KMS-11 (cell line): Measurements from ENCODE around the gene HSPA4.
"Not testable (repeated sequence)": the region's sequence is repeated elsewhere in the genome, so short reads cannot be mapped to it uniquely, and the experiment has no call there.

Source experiments
- H2AFZ ChIP-seq: fragments of 200-600 bp; sonication (generic); 2 replicates; pipeline ENCODE4 v1.6.1; 2016; ENCODE audit warnings: antibody characterized with exemption, mixed run types, low read depth
- H3K27ac ChIP-seq: fragments of 200-600 bp; sonication (generic); 2 replicates; pipeline ENCODE4 v1.6.1; 2016; ENCODE audit warnings: mild to moderate bottlenecking, mixed run types
- H3K27me3 ChIP-seq: fragments of 200-600 bp; sonication (generic); 2 replicates; pipeline ENCODE4 v1.6.1; 2017; ENCODE audit warnings: mild to moderate bottlenecking, low read depth, mixed run types, moderate library complexity; ENCODE audit not compliant: insufficient read depth
- H3K36me3 ChIP-seq: fragments of 200-600 bp; sonication (generic); 2 replicates; pipeline ENCODE4 v1.6.1; 2017; ENCODE audit warnings: mild to moderate bottlenecking, mixed run types; ENCODE audit not compliant: insufficient read depth
- H3K4me1 ChIP-seq: fragments of 200-600 bp; sonication (generic); 2 replicates; pipeline ENCODE4 v1.6.1; 2016; ENCODE audit warnings: mild to moderate bottlenecking, low read depth, mixed run types; ENCODE audit not compliant: poor library complexity, severe bottlenecking
- H3K4me2 ChIP-seq: fragments of 200-600 bp; sonication (generic); 2 replicates; pipeline ENCODE4 v1.7.0; 2016; ENCODE audit warnings: mild to moderate bottlenecking, mixed run types
- H3K4me3 ChIP-seq: fragments of 200-600 bp; sonication (generic); IDR thresholded peaks from 2 replicates; pipeline ENCODE4 v1.6.1; 2017; ENCODE audit warnings: low read depth, low read length, mixed read lengths; ENCODE audit not compliant: insufficient read depth
- H3K79me2 ChIP-seq: fragments of 200-600 bp; sonication (generic); 2 replicates; pipeline ENCODE4 v1.6.1; 2016; ENCODE audit warnings: low read depth, mixed run types; ENCODE audit not compliant: insufficient read depth
- H3K9ac ChIP-seq: fragments of 200-600 bp; sonication (generic); 2 replicates; pipeline ENCODE4 v1.6.1; 2016; ENCODE audit warnings: mild to moderate bottlenecking, mixed run types
- H4K20me1 ChIP-seq: fragments of 200-600 bp; sonication (generic); 2 replicates; pipeline ENCODE4 v1.6.1; 2016; ENCODE audit warnings: mild to moderate bottlenecking, mixed run types; ENCODE audit not compliant: insufficient read depth
- TF ChIP-seq, protein P1 (sequence below): fragments of 200-600 bp; sonication (generic); conservative IDR thresholded peaks from 2 replicates; pipeline ENCODE4 v1.6.1; 2017; ENCODE audit warnings: low read depth, mild to moderate bottlenecking, antibody characterized with exemption, low read length, moderate library complexity, mixed read lengths

HSPA4 gene

GRCh38 chr5:133032852-133033742 lies 18.7 kb upstream of the HSPA4 start:
- no peak overlapping the region for H3K27ac ChIP-seq
- H2AFZ ChIP-seq = no peak overlapping the region
- H3K4me2 ChIP-seq = no peak overlapping the region
- TF ChIP-seq, protein P1, sequence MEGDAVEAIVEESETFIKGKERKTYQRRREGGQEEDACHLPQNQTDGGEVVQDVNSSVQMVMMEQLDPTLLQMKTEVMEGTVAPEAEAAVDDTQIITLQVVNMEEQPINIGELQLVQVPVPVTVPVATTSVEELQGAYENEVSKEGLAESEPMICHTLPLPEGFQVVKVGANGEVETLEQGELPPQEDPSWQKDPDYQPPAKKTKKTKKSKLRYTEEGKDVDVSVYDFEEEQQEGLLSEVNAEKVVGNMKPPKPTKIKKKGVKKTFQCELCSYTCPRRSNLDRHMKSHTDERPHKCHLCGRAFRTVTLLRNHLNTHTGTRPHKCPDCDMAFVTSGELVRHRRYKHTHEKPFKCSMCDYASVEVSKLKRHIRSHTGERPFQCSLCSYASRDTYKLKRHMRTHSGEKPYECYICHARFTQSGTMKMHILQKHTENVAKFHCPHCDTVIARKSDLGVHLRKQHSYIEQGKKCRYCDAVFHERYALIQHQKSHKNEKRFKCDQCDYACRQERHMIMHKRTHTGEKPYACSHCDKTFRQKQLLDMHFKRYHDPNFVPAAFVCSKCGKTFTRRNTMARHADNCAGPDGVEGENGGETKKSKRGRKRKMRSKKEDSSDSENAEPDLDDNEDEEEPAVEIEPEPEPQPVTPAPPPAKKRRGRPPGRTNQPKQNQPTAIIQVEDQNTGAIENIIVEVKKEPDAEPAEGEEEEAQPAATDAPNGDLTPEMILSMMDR = no peak
- H3K79me2 ChIP-seq = no peaks in the 10 kb centered on the region
- H4K20me1 ChIP-seq = no peaks in the 10 kb centered on the region
- H3K36me3 ChIP-seq = no peaks in the 10 kb centered on the region
- no peaks in the 10 kb centered on the region for H3K27me3 ChIP-seq
- H3K4me3 ChIP-seq = no peak overlapping the region
- H3K9ac ChIP-seq = no peak overlapping the region
- H3K4me1 ChIP-seq = peaks cover 5% of the 10 kb centered on the region

- no peaks in the 10 kb centered on the region for H3K36me3 ChIP-seq
- H3K4me3 ChIP-seq = no peak overlapping the region
- no peak overlapping the region for H3K9ac ChIP-seq
- no peaks in the 10 kb centered on the region for H3K79me2 ChIP-seq
- TF ChIP-seq, protein P1 = no peak
- no peaks in the 10 kb centered on the region for H4K20me1 ChIP-seq
- no peak overlapping the region for H3K27ac ChIP-seq
- H3K4me2 ChIP-seq = no peak overlapping the region
- H3K27me3 ChIP-seq = no peaks in the 10 kb centered on the region
- peaks cover 5% of the 10 kb centered on the region for H3K4me1 ChIP-seq
- no peak overlapping the region for H2AFZ ChIP-seq
These were observed 17.7 kb upstream of the HSPA4 start for GRCh38 chr5:133034064-133034463.

GRCh38 chr5:133035224-133035623 lies 16.6 kb upstream of the HSPA4 start:
- H4K20me1 ChIP-seq = no peaks in the 10 kb centered on the region
- TF ChIP-seq, protein P1 = no peak
- H3K4me2 ChIP-seq = no peak overlapping the region
- H2AFZ ChIP-seq = no peak overlapping the region
- H3K36me3 ChIP-seq = no peaks in the 10 kb centered on the region
- H3K9ac ChIP-seq = no peak overlapping the region
- no peak overlapping the region for H3K4me3 ChIP-seq
- peaks cover 5% of the 10 kb centered on the region for H3K4me1 ChIP-seq
- H3K27me3 ChIP-seq = no peaks in the 10 kb centered on the region
- no peak overlapping the region for H3K27ac ChIP-seq
- no peaks in the 10 kb centered on the region for H3K79me2 ChIP-seq

DNA sequence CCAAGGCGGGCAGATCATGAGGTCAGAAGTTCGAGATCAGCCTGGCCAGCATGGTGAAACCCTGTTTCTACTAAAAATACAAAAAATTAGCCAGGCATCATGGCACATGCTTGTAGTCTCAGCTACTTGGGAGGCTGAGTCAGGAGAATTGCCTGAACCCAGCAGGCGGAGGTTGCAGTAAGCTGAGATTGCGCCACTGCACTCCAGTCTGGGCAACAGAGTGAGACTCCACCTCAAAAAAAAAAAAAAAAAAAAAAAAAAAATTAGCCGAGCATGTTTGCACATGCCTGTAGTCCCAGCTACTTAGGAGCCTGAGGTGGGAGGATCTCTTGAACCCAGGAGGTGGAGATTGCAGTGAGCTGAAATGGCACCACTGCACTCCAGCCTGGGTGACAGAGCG lies 15.1 kb upstream of the HSPA4 start:
- not testable (repeated sequence) for H2AFZ ChIP-seq, H3K27me3 ChIP-seq, H3K4me3 ChIP-seq, H3K79me2 ChIP-seq, H3K4me1 ChIP-seq, H3K9ac ChIP-seq, H3K4me2 ChIP-seq, H3K27ac ChIP-seq, H3K36me3 ChIP-seq, H4K20me1 ChIP-seq

DNA sequence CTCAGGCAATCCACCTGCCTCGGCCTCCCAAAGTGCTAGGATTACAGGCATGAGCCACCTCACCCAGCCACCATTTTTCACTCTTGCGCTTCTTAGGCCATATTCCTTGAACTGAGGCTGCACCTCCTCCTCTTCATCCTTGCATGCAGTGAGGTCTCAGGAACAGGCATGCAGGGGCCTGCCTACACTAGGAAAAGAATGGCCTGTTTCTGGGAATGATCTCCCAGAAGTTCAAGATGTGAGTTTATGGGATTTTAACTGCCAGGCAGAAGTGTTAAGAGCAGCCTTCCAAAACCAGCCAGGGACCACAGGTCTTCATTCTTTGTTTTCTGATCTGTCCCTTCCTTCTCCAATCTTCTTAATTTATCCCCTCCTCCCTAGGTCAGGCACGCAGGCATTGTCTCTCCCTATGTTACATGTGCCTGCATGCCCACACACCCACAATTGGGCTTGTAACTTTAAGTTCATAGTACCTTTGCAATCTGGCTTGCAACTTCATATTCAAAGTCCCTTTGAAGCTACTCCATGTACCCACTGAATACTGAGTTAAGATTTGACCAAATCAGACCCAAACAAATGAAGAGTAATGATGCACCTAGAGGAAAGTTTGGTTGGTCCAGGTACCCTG lies 10.5 kb upstream of the HSPA4 start:
- Histone ChIP-seq H3K4me2 (no peak overlapping the region), H3K27ac (no peak overlapping the region), H2AFZ (no peak overlapping the region), H4K20me1 (no peaks in the 10 kb centered on the region), H3K36me3 (no peaks in the 10 kb centered on the region), H3K27me3 (no peaks in the 10 kb centered on the region), H3K79me2 (no peaks in the 10 kb centered on the region), H3K4me1 (no peaks in the 10 kb centered on the region), H3K4me3 (no peak overlapping the region), H3K9ac (no peak overlapping the region)
- TF ChIP-seq, protein P1 = no peak
